BJ (cell line): ENCODE measurements around the gene TIMM10B. TPM values are rescaled to one million over a fixed set of nuclear protein-coding genes. Genes with fewer than 3 reads are reported as not detected.

ENCODE experiments used
- CTCF ChIA-PET: fragments of 350-600 bp; formaldehyde crosslinking; extraction: SDS; loops from one replicate; lab custom pipeline; 2021; ENCODE audit warnings: antibody characterized with exemption, inconsistent platforms; lab: Yijun Ruan, JAX
- POLR2A ChIA-PET: fragments of 300-600 bp; sonication (Branson Sonifier 250); formaldehyde crosslinking; extraction: SDS; loops from one replicate; lab custom pipeline; 2021; ENCODE audit warnings: antibody characterized with exemption; lab: Charles Lee
- DNase-seq: peaks from one replicate; pipeline ENCODE4 v3.0.0-alpha.2; 2011; ENCODE audit warnings: low read depth
- H3K27me3 ChIP-seq: 2 replicates; pipeline ENCODE4 v1.6.0; 2011; ENCODE audit warnings: low read length; ENCODE audit not compliant: control insufficient read depth, insufficient read depth
- H3K36me3 ChIP-seq: 2 replicates; pipeline ENCODE4 v1.5.1; 2011; ENCODE audit warnings: low read length; ENCODE audit not compliant: control insufficient read depth, insufficient read depth
- H3K4me3 ChIP-seq: 2 replicates; pipeline ENCODE4 v1.5.1; 2011; ENCODE audit warnings: low read depth, mild to moderate bottlenecking, control low read depth, low read length
- CTCF ChIP-seq: IDR thresholded peaks from 2 replicates; pipeline ENCODE4 v1.5.1; 2011; ENCODE audit warnings: low read depth, mild to moderate bottlenecking, control low read depth, inconsistent platforms, low read length, moderate library complexity; ENCODE audit not compliant: insufficient read depth
- polyA plus RNA-seq: library from polyadenylated mRNA; depleted of rRNA; stranded (reverse); fragments of >200 nt; gene quantifications from 2 replicates; pipeline ENCODE4 v1.2.3, GENCODE V29; 2011

Gene TIMM10B
- polyA plus RNA-seq, 1 experiment = 29.4 TPM

DNA sequence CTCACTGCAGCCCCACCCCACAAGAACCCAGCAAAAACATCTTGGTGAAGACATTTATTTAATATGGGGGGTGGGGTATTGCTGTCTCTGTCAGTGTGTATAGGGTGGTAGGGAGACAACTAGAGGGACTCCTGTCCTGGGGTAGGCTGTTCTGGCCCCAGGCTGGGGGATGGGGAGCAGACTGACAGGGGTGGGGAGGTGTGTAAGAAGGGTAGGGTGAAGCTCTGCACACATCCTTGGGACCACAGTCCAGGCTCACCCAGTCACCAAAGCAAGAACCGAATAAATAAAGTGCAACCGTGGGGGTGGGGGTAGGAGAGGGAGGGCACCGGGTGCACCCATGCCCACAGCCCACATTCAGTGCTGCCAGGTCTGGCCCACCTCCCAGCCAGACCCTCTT, 32.7 kb upstream of the TIMM10B start:
- no peak for DNase-seq
- no peaks in the 10 kb centered on the region for H3K27me3 ChIP-seq
- ChIA-PET CTCF (interaction anchor here (0.6 to 4.0 kb wide), 5 partner anchors 10 to 69 kb away, joined by 3 to 27 read pairs (median 5); no protein-coding TSS in a partner anchor), POLR2A (no interaction called here)
- peaks cover 14% of the 10 kb centered on the region for H3K36me3 ChIP-seq
- no peak overlapping the region for H3K4me3 ChIP-seq
- no peak for TF ChIP-seq CTCF

GRCh38 chr11:6452219-6452618, 29.1 kb upstream of the TIMM10B start:
- no peak for DNase-seq
- no peak for TF ChIP-seq CTCF
- CTCF ChIA-PET = interaction anchor here (4.5 to 6.1 kb wide), 2 partner anchors 9 to 73 kb away, joined by 21 to 61 read pairs; partner anchors contain the start of gene HPX
- H3K27me3 ChIP-seq = no peaks in the 10 kb centered on the region
- H3K36me3 ChIP-seq = peaks cover 34% of the 10 kb centered on the region
- POLR2A ChIA-PET = no interaction called here
- H3K4me3 ChIP-seq = no peak overlapping the region

DNA sequence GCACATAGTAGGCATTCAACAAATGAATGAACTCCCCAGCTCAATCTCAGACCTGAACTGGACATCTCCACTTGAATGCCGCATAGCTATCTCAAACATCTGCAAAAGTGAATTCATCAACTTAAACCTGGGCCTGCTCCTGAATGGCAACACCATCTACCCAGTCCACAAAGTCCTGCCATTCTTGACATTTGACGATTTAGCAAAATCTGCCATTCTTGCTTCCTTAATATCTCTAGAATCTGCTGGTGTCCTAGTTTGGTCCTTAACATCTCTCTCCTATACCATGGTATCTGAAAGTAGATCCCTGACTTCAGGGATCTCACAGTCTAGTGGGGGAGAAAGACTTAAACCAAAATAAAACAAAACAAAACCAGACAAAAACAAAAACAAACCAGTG, 28.1 kb upstream of the TIMM10B start:
- peaks cover 38% of the 10 kb centered on the region for H3K36me3 ChIP-seq
- no peak for TF ChIP-seq CTCF
- DNase-seq = no peak
- ChIA-PET CTCF (interaction anchor here (0.9 to 6.1 kb wide), 4 partner anchors 10 to 252 kb away, joined by 3 to 61 read pairs (median 17); partner anchors contain the start of gene HPX), POLR2A (no interaction called here)
- no peak overlapping the region for H3K4me3 ChIP-seq
- no peaks in the 10 kb centered on the region for H3K27me3 ChIP-seq

- ChIA-PET CTCF (interaction anchor here (1.2 to 6.1 kb wide), 4 partner anchors 12 to 76 kb away, joined by 4 to 61 read pairs (median 17); partner anchors contain the start of gene HPX), POLR2A (no interaction called here)
- H3K4me3 ChIP-seq = no peak overlapping the region
- no peak for TF ChIP-seq CTCF
- peaks cover 34% of the 10 kb centered on the region for H3K36me3 ChIP-seq
- no peak for DNase-seq
- no peaks in the 10 kb centered on the region for H3K27me3 ChIP-seq
Observed at GRCh38 chr11:6455070-6455469, 26.2 kb upstream of the TIMM10B start.

DNA sequence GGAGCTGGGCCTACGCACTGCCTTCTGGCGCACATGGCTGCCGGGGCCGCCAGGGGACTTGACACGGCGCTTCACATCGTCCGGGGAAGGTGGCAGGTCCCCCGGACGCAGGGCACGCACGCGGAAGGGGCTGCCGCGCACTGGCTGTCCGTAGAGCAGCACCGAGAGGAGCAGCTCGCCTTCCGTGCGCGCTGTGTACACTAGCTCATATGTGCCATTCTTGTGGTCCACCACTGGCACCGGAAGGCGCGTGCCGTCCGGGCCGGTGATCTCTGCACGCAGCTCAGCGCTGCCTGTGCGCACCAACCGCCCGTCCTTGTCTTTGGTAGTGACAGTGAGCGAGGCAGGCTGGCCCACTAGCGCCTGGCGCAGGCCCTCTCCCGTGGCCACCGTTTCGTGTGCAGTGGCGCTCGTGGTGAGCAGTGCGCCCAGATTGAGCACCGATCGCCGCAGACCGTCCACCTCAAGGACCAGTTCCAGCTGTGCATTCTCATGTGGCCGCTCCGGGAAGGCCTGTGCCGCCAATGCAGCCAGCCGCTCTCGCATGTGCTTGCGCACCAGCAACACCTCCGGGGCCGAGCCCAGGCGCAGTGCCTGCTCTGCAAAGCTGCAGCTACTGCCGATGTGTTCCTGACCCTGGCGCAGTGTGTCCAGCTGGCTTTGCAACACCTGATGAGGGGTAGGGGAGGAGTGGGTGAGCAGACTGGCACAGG, 24.8 kb upstream of the TIMM10B start:
- peaks cover 26% of the 10 kb centered on the region for H3K36me3 ChIP-seq
- no peaks in the 10 kb centered on the region for H3K27me3 ChIP-seq
- no peak for DNase-seq
- no peak overlapping the region for H3K4me3 ChIP-seq
- CTCF ChIA-PET = interaction anchor here (4.5 to 6.1 kb wide), 2 partner anchors 14 to 78 kb away, joined by 21 to 61 read pairs; partner anchors contain the start of gene HPX
- POLR2A ChIA-PET = no interaction called here
- TF ChIP-seq CTCF = no peak
